Activated CD4-positive, alpha-beta memory T cell treated with anti-CD3 and anti-CD28 coated beads for 36 hours (primary cell): ENCODE results near the gene POLD2. TPM values are rescaled to one million over a fixed set of nuclear protein-coding genes. Genes with fewer than 3 reads are reported as not detected.
"Not testable (repeated sequence)": the region's sequence is repeated elsewhere in the genome, so short reads cannot be mapped to it uniquely, and the experiment has no call there.

Experiments
- CTCF ChIA-PET: fragments of 350-600 bp; sonication (Branson Sonifier 250); formaldehyde crosslinking; loops from one replicate; lab custom pipeline; 2021; ENCODE audit warnings: antibody characterized with exemption, inconsistent platforms; lab: Charles Lee
- POLR2A ChIA-PET: fragments of 350-600 bp; sonication (Branson Sonifier 250); formaldehyde crosslinking; loops from one replicate; lab custom pipeline; 2021; ENCODE audit warnings: antibody characterized with exemption; lab: Charles Lee
- DNase-seq: peaks from one replicate; pipeline ENCODE4 v3.0.0-alpha.2; 2020
- H3K27ac Mint-ChIP-seq: one replicate; pipeline ENCODE4 v1.8.0; 2021; ENCODE audit warnings: mixed read lengths
- H3K27me3 Mint-ChIP-seq: one replicate; pipeline ENCODE4 v1.8.0; 2021; ENCODE audit warnings: mixed read lengths
- H3K36me3 Mint-ChIP-seq: one replicate; pipeline ENCODE4 v1.8.0; 2021; ENCODE audit warnings: mixed read lengths
- H3K4me1 Mint-ChIP-seq: one replicate; pipeline ENCODE4 v1.8.0; 2021; ENCODE audit warnings: low read depth, mixed read lengths
- H3K4me3 Mint-ChIP-seq: one replicate; pipeline ENCODE4 v1.8.0; 2021; ENCODE audit warnings: mild to moderate bottlenecking, mixed read lengths
- H3K9me3 Mint-ChIP-seq: one replicate; pipeline ENCODE4 v1.8.0; 2021; ENCODE audit warnings: mixed read lengths
- intact Hi-C: fragments of 100-400 bp; cut with micrococcal nuclease; formaldehyde crosslinking; loops from one replicate; pipeline ENCODE4 v1.15.1; 2023
- total RNA-seq, 2 experiments: library from RNA; stranded (reverse); gene quantifications; one replicate each; pipeline ENCODE4 v1.2.3, GENCODE V29; 2021

The POLD2 gene
- total RNA-seq, result 100 to 1,000 TPM; 189 to 212 TPM

GRCh38 chr7:44123190-44124003, at the start of gene POLD2:
POLD2 (minus strand) TSS chr7:44123548; CDS start chr7:44122053, 1,495 bp downstream.
- peaks cover 36% of the 10 kb centered on the region for H3K4me1 Mint-ChIP-seq
- intact Hi-C loops, result loop anchor here (1.0 kb wide), 2 partner anchors 41 to 77 kb away; partner anchors contain the start of genes POLM and YKT6
- H3K4me3 Mint-ChIP-seq, result peak within 1 kb of the TSS; percentile 78
- CTCF ChIA-PET, result interaction anchor here (0.6 to 1.6 kb wide), 5 partner anchors 38 to 442 kb away, joined by 3 to 6 read pairs (median 3); partner anchors contain the start of gene YKT6
- H3K27ac Mint-ChIP-seq, result peak within 1 kb of the TSS; percentile 59
- H3K36me3 Mint-ChIP-seq, result peaks cover 21% of the 10 kb centered on the region
- POLR2A ChIA-PET, result interaction anchor here (0.6 to 1.5 kb wide), 2 partner anchors 12 to 45 kb away, joined by 3 to 4 read pairs; no protein-coding TSS in a partner anchor
- no peaks in the 10 kb centered on the region for H3K9me3 Mint-ChIP-seq
- peak; percentile 99 for DNase-seq
- H3K27me3 Mint-ChIP-seq, result no peaks in the 10 kb centered on the region

- H3K27ac Mint-ChIP-seq, result no peak overlapping the region
- intact Hi-C loops, result no loop called here
- ChIA-PET CTCF (no interaction called here), POLR2A (no interaction called here)
- peaks cover under 1% of the 10 kb centered on the region for H3K4me1 Mint-ChIP-seq
- no peaks in the 10 kb centered on the region for H3K9me3 Mint-ChIP-seq
- no peak overlapping the region for H3K4me3 Mint-ChIP-seq
- H3K36me3 Mint-ChIP-seq, result no peaks in the 10 kb centered on the region
- DNase-seq, result no peak
- peaks cover 16% of the 10 kb centered on the region for H3K27me3 Mint-ChIP-seq
Observed at GRCh38 chr7:44172803-44173424, 49.6 kb upstream of the POLD2 start.

GRCh38 chr7:44172352-44172751, 49.0 kb upstream of the POLD2 start:
- Mint-ChIP-seq H3K27ac (no peak overlapping the region), H3K36me3 (no peaks in the 10 kb centered on the region), H3K9me3 (no peaks in the 10 kb centered on the region), H3K4me1 (peaks cover 5% of the 10 kb centered on the region), H3K27me3 (peaks cover 13% of the 10 kb centered on the region), H3K4me3 (no peak overlapping the region)
- ChIA-PET POLR2A (no interaction called here), CTCF (no interaction called here)
- no peak for DNase-seq
- intact Hi-C loops, result no loop called here

GRCh38 chr7:44171901-44172300, 48.6 kb upstream of the POLD2 start:
- H3K4me1 Mint-ChIP-seq, DNase-seq, H3K9me3 Mint-ChIP-seq, H3K27me3 Mint-ChIP-seq, H3K36me3 Mint-ChIP-seq, intact Hi-C loops, H3K4me3 Mint-ChIP-seq, CTCF ChIA-PET, H3K27ac Mint-ChIP-seq, POLR2A ChIA-PET: not testable (repeated sequence)

GRCh38 chr7:44167920-44168319, 44.6 kb upstream of the POLD2 start:
- ChIA-PET CTCF (no interaction called here), POLR2A (no interaction called here)
- H3K27ac Mint-ChIP-seq, result no peak overlapping the region
- no peaks in the 10 kb centered on the region for H3K9me3 Mint-ChIP-seq
- no peak overlapping the region for H3K4me3 Mint-ChIP-seq
- intact Hi-C loops, result no loop called here
- no peaks in the 10 kb centered on the region for H3K36me3 Mint-ChIP-seq
- no peak for DNase-seq
- peaks cover 4% of the 10 kb centered on the region for H3K27me3 Mint-ChIP-seq
- H3K4me1 Mint-ChIP-seq, result peaks cover 5% of the 10 kb centered on the region

- no peaks in the 10 kb centered on the region for H3K9me3 Mint-ChIP-seq
- no peak overlapping the region for H3K4me3 Mint-ChIP-seq
- POLR2A ChIA-PET, result no interaction called here
- no peak overlapping the region for H3K27ac Mint-ChIP-seq
- CTCF ChIA-PET, result interaction anchor here (1.2 kb wide), 1 partner anchor 31 kb away, joined by 3 read pairs; no protein-coding TSS in a partner anchor
- intact Hi-C loops, result no loop called here
- H3K36me3 Mint-ChIP-seq, result no peaks in the 10 kb centered on the region
- peaks cover 2% of the 10 kb centered on the region for H3K27me3 Mint-ChIP-seq
- H3K4me1 Mint-ChIP-seq, result peaks cover 5% of the 10 kb centered on the region
- DNase-seq, result no peak
Observed at GRCh38 chr7:44163591-44163990, 40.2 kb upstream of the POLD2 start.

- H3K9me3 Mint-ChIP-seq, result no peaks in the 10 kb centered on the region
- no peak for DNase-seq
- H3K27ac Mint-ChIP-seq, result no peak overlapping the region
- CTCF ChIA-PET, result interaction anchor here (1.2 to 1.3 kb wide), 2 partner anchors 31 to 78 kb away, joined by 3 read pairs; no protein-coding TSS in a partner anchor
- no peak overlapping the region for H3K4me3 Mint-ChIP-seq
- peaks cover 2% of the 10 kb centered on the region for H3K27me3 Mint-ChIP-seq
- POLR2A ChIA-PET, result no interaction called here
- no peaks in the 10 kb centered on the region for H3K36me3 Mint-ChIP-seq
- H3K4me1 Mint-ChIP-seq, result peaks cover 4% of the 10 kb centered on the region
- intact Hi-C loops, result no loop called here
Observed at GRCh38 chr7:44162785-44163395, 39.5 kb upstream of the POLD2 start.

GRCh38 chr7:44162179-44162578, 38.8 kb upstream of the POLD2 start:
- DNase-seq, result no peak
- H3K4me3 Mint-ChIP-seq, result no peak overlapping the region
- CTCF ChIA-PET, result interaction anchor here (1.3 kb wide), 1 partner anchor 79 kb away, joined by 3 read pairs; no protein-coding TSS in a partner anchor
- POLR2A ChIA-PET, result no interaction called here
- no peaks in the 10 kb centered on the region for H3K4me1 Mint-ChIP-seq
- H3K36me3 Mint-ChIP-seq, result no peaks in the 10 kb centered on the region
- intact Hi-C loops, result no loop called here
- H3K27me3 Mint-ChIP-seq, result peaks cover 2% of the 10 kb centered on the region
- H3K9me3 Mint-ChIP-seq, result no peaks in the 10 kb centered on the region
- H3K27ac Mint-ChIP-seq, result no peak overlapping the region

- intact Hi-C loops, result no loop called here
- POLR2A ChIA-PET, result no interaction called here
- H3K27ac Mint-ChIP-seq, result no peak overlapping the region
- no peaks in the 10 kb centered on the region for H3K9me3 Mint-ChIP-seq
- H3K27me3 Mint-ChIP-seq, result peaks cover 2% of the 10 kb centered on the region
- H3K36me3 Mint-ChIP-seq, result no peaks in the 10 kb centered on the region
- DNase-seq, result no peak
- CTCF ChIA-PET, result no interaction called here
- no peak overlapping the region for H3K4me3 Mint-ChIP-seq
- no peaks in the 10 kb centered on the region for H3K4me1 Mint-ChIP-seq
Observed at GRCh38 chr7:44161371-44161770, 38.0 kb upstream of the POLD2 start.

GRCh38 chr7:44159824-44160630, 36.7 kb upstream of the POLD2 start:
- no peak for DNase-seq
- intact Hi-C loops, result no loop called here
- H3K27ac Mint-ChIP-seq, result no peak overlapping the region

GRCh38 chr7:44158873-44159631, 35.7 kb upstream of the POLD2 start:
- Mint-ChIP-seq H3K4me3 (no peak overlapping the region), H3K27ac (no peak overlapping the region)
- DNase-seq, result no peak

More at GRCh38 chr7:44159824-44160630, 36.7 kb upstream of the POLD2 start:
- H3K27me3 Mint-ChIP-seq, result peaks cover 2% of the 10 kb centered on the region
- no peaks in the 10 kb centered on the region for H3K9me3 Mint-ChIP-seq
- no peak overlapping the region for H3K4me3 Mint-ChIP-seq
- ChIA-PET CTCF (no interaction called here), POLR2A (no interaction called here)
- H3K4me1 Mint-ChIP-seq, result no peaks in the 10 kb centered on the region
- H3K36me3 Mint-ChIP-seq, result no peaks in the 10 kb centered on the region

More at GRCh38 chr7:44158873-44159631, 35.7 kb upstream of the POLD2 start:
- Mint-ChIP-seq H3K4me1 (no peaks in the 10 kb centered on the region), H3K27me3 (peaks cover 2% of the 10 kb centered on the region), H3K36me3 (no peaks in the 10 kb centered on the region), H3K9me3 (no peaks in the 10 kb centered on the region)
- ChIA-PET POLR2A (no interaction called here), CTCF (no interaction called here)
- intact Hi-C loops, result no loop called here
